ENCODE data around the gene CXCL5. TPM values are rescaled to one million over a fixed set of nuclear protein-coding genes. Genes with fewer than 3 reads are reported as not detected.

The CXCL5 gene
- total RNA-seq, 1 experiment from 2014 or later, result not detected

DNA sequence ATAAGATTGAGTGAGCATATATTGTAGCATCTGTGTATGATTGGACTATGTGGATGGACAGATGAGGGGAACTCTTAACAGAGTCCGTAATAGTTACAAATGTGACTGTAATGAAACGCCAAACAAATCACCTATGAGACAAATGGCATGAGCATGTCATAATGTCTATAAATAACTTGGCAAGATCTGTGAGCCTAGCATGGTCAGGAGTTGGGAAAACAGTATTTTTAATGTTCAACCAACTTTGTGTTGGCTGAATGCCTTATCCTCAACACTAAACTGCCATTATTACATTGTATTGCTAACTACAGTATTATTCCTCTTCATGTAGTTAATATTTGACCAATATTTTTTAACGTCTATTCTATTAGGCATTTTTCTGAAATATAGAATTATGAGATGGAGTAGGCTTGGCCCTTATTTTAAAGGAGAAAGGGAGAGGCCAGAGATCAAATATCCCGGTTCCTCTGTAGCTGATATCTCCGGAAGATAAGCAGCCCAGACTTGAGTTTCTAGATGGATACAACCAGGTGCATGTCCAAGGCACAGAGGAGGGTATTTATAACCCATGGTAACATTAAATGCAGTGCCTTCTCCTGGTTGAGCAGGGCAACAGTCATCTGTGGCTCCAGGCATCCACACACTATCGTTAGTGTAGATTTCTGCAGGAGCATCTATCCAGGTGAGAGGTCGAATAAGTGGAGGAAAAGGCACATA, 49.3 kb downstream of the CXCL5 start:
- no peak for DNase-seq
- TF ChIP-seq, protein P1, sequence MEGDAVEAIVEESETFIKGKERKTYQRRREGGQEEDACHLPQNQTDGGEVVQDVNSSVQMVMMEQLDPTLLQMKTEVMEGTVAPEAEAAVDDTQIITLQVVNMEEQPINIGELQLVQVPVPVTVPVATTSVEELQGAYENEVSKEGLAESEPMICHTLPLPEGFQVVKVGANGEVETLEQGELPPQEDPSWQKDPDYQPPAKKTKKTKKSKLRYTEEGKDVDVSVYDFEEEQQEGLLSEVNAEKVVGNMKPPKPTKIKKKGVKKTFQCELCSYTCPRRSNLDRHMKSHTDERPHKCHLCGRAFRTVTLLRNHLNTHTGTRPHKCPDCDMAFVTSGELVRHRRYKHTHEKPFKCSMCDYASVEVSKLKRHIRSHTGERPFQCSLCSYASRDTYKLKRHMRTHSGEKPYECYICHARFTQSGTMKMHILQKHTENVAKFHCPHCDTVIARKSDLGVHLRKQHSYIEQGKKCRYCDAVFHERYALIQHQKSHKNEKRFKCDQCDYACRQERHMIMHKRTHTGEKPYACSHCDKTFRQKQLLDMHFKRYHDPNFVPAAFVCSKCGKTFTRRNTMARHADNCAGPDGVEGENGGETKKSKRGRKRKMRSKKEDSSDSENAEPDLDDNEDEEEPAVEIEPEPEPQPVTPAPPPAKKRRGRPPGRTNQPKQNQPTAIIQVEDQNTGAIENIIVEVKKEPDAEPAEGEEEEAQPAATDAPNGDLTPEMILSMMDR (conservative IDR thresholded peaks at IDR 0.05), result no peak
- no peak for TF ChIP-seq EZH2 (IDR thresholded peaks at IDR 0.05; ENCODE audit: low read depth)
- intact Hi-C loops (cut with micrococcal nuclease; ENCODE audit: unreplicated experiment), result no loop called here
- Histone ChIP-seq H3K9me2 (ENCODE audit: insufficient read depth) (no peaks in the 10 kb centered on the region), H3F3A (ENCODE audit: insufficient read depth, low read depth) (no peaks in the 10 kb centered on the region), H3K4me2 (no peak overlapping the region), H3K27me3 (ENCODE audit: insufficient read depth, low read depth) (no peaks in the 10 kb centered on the region), H2AFZ (no peak overlapping the region), H3K9me3 (ENCODE audit: insufficient read depth, low read depth) (no peaks in the 10 kb centered on the region), H3K4me3 (no peak overlapping the region), H3K4me1 (replicated peaks; ENCODE audit: insufficient read depth) (no peaks in the 10 kb centered on the region), H3K79me2 (ENCODE audit: low read depth) (no peaks in the 10 kb centered on the region), H4K20me1 (ENCODE audit: insufficient read depth) (no peaks in the 10 kb centered on the region), H3K27ac (no peak overlapping the region), H3K36me3 (ENCODE audit: low read depth) (no peaks in the 10 kb centered on the region)
- CTCF ChIA-PET, result no interaction called here
- POLR2A ChIA-PET (ENCODE audit: unreplicated experiment), result no interaction called here
- BruUV-seq (replicated peaks), result no TSS peak

DNA sequence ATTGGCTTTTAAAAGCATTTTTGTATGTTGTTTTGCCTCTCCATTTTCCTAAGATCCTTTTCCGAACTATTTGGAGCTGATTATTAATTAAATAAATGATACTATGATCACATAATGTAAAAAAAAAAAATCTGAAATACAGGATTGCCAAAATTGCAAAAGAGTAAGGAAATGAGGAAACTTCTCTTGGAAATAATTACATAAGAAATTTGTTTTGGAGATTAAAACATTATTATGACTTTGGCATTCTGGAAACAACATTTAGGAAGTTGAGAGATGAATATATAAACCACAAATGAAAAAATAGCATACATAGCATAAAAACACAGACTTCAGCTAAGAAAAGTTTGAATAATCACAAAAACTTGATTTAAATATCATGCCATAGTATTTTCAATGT, 50.2 kb downstream of the CXCL5 start:
- intact Hi-C loops (cut with micrococcal nuclease; ENCODE audit: unreplicated experiment), result no loop called here
- Histone ChIP-seq H3K36me3 (ENCODE audit: low read depth) (no peaks in the 10 kb centered on the region), H3K4me2 (no peak overlapping the region), H3K9me2 (ENCODE audit: insufficient read depth) (no peaks in the 10 kb centered on the region), H3F3A (ENCODE audit: insufficient read depth, low read depth) (no peaks in the 10 kb centered on the region), H3K9me3 (ENCODE audit: insufficient read depth, low read depth) (no peaks in the 10 kb centered on the region), H3K4me3 (no peak overlapping the region), H3K79me2 (ENCODE audit: low read depth) (no peaks in the 10 kb centered on the region), H3K27me3 (ENCODE audit: insufficient read depth, low read depth) (no peaks in the 10 kb centered on the region), H2AFZ (no peak overlapping the region), H4K20me1 (ENCODE audit: insufficient read depth) (no peaks in the 10 kb centered on the region), H3K27ac (no peak overlapping the region), H3K4me1 (replicated peaks; ENCODE audit: insufficient read depth) (no peaks in the 10 kb centered on the region)
- no peak for TF ChIP-seq EZH2 (IDR thresholded peaks at IDR 0.05; ENCODE audit: low read depth)
- TF ChIP-seq, protein P1 (conservative IDR thresholded peaks at IDR 0.05), result no peak
- no peak for DNase-seq
- POLR2A ChIA-PET (ENCODE audit: unreplicated experiment), result interaction anchor here (0.7 kb wide), 1 partner anchor 17 kb away, joined by 3 read pairs; no protein-coding TSS in a partner anchor
- no TSS peak for BruUV-seq (replicated peaks)
- CTCF ChIA-PET, result interaction anchor here (0.7 kb wide), 1 partner anchor 127 kb away, joined by 14 read pairs; no protein-coding TSS in a partner anchor

DNA sequence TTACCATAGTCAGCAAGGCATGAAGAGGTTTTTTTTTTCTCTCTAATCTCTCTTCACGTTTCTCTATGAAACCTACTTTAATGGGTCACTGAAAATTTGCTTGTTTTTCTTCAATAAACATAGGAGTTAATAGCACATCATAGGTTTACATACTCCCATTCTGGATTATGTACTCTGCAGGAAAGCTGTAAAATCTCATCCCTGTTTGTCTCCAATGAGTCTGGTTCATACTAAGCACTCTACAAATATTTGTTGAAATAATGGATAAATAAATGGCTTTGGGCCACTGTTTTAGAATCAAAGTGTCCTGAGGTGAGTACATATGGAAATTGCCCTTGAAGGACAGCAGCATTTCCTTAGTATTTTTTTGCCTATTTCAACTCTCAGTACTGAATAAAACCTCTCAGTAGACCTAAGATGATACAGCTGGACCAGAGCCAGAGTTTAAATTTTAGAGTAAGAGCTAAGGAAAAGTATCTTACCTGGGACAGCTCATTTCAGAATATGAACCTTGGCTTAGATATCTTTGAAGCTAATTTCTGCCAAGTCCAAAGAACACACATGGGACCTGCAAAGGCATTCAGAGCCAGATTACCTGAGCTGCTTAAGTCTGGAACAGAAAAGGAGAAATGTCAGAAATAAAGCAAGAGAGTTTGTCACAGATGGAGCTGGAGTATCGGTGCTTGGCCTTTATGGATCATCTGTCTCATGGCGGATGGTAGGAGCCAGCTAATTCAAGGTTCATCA, 51.1 kb downstream of the CXCL5 start:
- intact Hi-C loops (cut with micrococcal nuclease; ENCODE audit: unreplicated experiment), result no loop called here
- Histone ChIP-seq H3K36me3 (ENCODE audit: low read depth) (no peaks in the 10 kb centered on the region), H3K9me3 (ENCODE audit: insufficient read depth, low read depth) (no peaks in the 10 kb centered on the region), H3K9me2 (ENCODE audit: insufficient read depth) (no peaks in the 10 kb centered on the region), H3K79me2 (ENCODE audit: low read depth) (no peaks in the 10 kb centered on the region), H2AFZ (no peak overlapping the region), H3K27ac (no peak overlapping the region), H3K4me3 (no peak overlapping the region), H3K27me3 (ENCODE audit: insufficient read depth, low read depth) (no peaks in the 10 kb centered on the region), H3F3A (ENCODE audit: insufficient read depth, low read depth) (no peaks in the 10 kb centered on the region), H3K4me1 (replicated peaks; ENCODE audit: insufficient read depth) (no peaks in the 10 kb centered on the region), H3K4me2 (no peak overlapping the region), H4K20me1 (ENCODE audit: insufficient read depth) (no peaks in the 10 kb centered on the region)
- TF ChIP-seq, protein P1 (conservative IDR thresholded peaks at IDR 0.05), result no peak
- TF ChIP-seq EZH2 (IDR thresholded peaks at IDR 0.05; ENCODE audit: low read depth), result no peak
- CTCF ChIA-PET, result interaction anchor here (0.7 kb wide), 1 partner anchor 220 kb away, joined by 3 read pairs; no protein-coding TSS in a partner anchor
- BruUV-seq (replicated peaks), result no TSS peak
- no peak for DNase-seq
- POLR2A ChIA-PET (ENCODE audit: unreplicated experiment), result interaction anchor here (0.7 kb wide), 1 partner anchor 18 kb away, joined by 3 read pairs; no protein-coding TSS in a partner anchor

Measured in PC-9 (cell line).